B cell (primary cell): ENCODE measurements around the gene TRIM17.

Experiments used
- CTCF ChIP-seq: fragments of 200-600 bp; IDR thresholded peaks from one replicate; pipeline ENCODE4 v1.8.0; 2022; ENCODE audit warnings: antibody characterized with exemption, mild to moderate bottlenecking
- EZH2 ChIP-seq: IDR thresholded peaks from 2 replicates; pipeline ENCODE4 v1.6.1; 2012; ENCODE audit warnings: borderline replicate concordance, low read depth, mild to moderate bottlenecking, moderate library complexity, low read length; ENCODE audit not compliant: insufficient read depth, poor library complexity, severe bottlenecking

DNA sequence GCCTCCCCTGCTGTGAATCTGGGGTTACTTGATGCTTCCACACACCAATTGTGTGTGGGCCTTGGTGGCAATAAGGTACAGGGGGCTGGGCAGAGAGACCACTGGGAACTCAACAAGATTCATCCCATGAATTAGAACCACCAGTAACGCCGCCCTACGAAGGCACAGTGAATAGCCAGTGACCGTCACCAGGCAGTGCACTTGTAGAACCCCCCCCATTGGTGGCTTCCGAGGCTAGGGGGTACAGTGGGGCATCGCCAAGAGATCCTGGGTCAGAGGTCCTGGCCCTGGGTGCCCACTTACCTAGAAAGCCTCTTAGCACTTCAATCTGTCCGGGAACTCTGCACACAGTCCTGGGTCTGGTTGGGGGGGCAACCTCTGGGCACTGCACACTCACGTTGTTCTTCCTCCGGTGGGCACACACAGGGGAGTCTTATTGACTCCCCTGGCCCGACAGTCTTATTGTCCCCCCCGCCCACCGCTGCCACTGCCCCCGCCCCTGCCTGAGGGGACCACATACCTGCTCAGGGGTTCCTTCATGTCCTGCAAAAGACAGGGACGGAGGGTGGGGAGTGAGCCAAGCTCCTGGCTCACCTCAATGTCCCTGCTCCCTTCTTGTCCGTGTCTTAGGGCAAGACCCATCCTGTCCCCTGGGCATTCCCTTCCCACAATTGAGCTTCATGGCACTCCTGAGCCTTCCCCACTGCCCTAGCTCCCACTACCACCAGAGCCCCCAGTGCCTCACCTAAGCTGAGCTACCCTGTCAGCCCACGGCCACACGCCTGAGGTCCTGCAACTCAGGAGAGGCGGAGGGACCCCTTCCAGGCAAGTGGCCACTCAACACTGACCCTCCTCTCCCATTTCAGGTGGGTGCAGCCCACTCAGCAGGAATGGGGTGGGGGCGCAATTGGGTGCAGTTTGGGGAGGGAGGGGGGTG is 7.5 kb downstream of the TRIM17 start:
- no peak for TF ChIP-seq EZH2
- no peak for TF ChIP-seq CTCF
